Rectal smooth muscle tissue (tissue), 1 donor: ENCODE data around the gene DDX39A.
"Not testable (repeated sequence)": the region's sequence is repeated elsewhere in the genome, so short reads cannot be mapped to it uniquely, and the experiment has no call there.

Experiments
- H3K27ac ChIP-seq: one replicate; pipeline ENCODE4 v1.7.0; 2013; ENCODE audit warnings: low read depth, low read length, inconsistent platforms
- H3K27me3 ChIP-seq: one replicate; pipeline ENCODE4 v1.7.0; 2013; ENCODE audit warnings: low read length; ENCODE audit not compliant: control insufficient read depth, insufficient read depth
- H3K36me3 ChIP-seq: one replicate; pipeline ENCODE4 v1.7.0; 2013; ENCODE audit warnings: low read length; ENCODE audit not compliant: control insufficient read depth, insufficient read depth
- H3K4me1 ChIP-seq: one replicate; pipeline ENCODE4 v1.7.0; 2013; ENCODE audit warnings: low read length; ENCODE audit not compliant: control insufficient read depth, insufficient read depth
- H3K4me3 ChIP-seq: one replicate; pipeline ENCODE4 v1.7.0; 2013; ENCODE audit warnings: low read length
- H3K9ac ChIP-seq: one replicate; pipeline ENCODE4 v1.7.0; 2013; ENCODE audit warnings: low read length

DDX39A gene

GRCh38 chr19:14370169-14370939 lies 48.8 kb downstream of the DDX39A start:
- Histone ChIP-seq H3K27ac (peak overlapping the region; percentile 63), H3K4me3 (no peak overlapping the region), H3K4me1 (peaks cover 3% of the 10 kb centered on the region), H3K36me3 (no peaks in the 10 kb centered on the region), H3K9ac (no peak overlapping the region), H3K27me3 (no peaks in the 10 kb centered on the region)

GRCh38 chr19:14369399-14370168 lies 49.6 kb downstream of the DDX39A start:
- Histone ChIP-seq H3K9ac (no peak overlapping the region), H3K4me3 (no peak overlapping the region), H3K27me3 (no peaks in the 10 kb centered on the region), H3K27ac (peak overlapping the region; percentile 62), H3K36me3 (no peaks in the 10 kb centered on the region), H3K4me1 (no peaks in the 10 kb centered on the region)

GRCh38 chr19:14368011-14368513 lies 51.1 kb downstream of the DDX39A start:
- no peaks in the 10 kb centered on the region for H3K4me1 ChIP-seq
- no peak overlapping the region for H3K4me3 ChIP-seq
- no peak overlapping the region for H3K27ac ChIP-seq
- H3K36me3 ChIP-seq, result no peaks in the 10 kb centered on the region
- H3K9ac ChIP-seq, result no peak overlapping the region
- no peaks in the 10 kb centered on the region for H3K27me3 ChIP-seq

GRCh38 chr19:14367016-14367415 lies 52.1 kb downstream of the DDX39A start:
- H3K27me3 ChIP-seq, result no peaks in the 10 kb centered on the region
- H3K4me3 ChIP-seq, result no peak overlapping the region
- no peak overlapping the region for H3K27ac ChIP-seq
- H3K4me1 ChIP-seq, result no peaks in the 10 kb centered on the region
- H3K9ac ChIP-seq, result no peak overlapping the region
- H3K36me3 ChIP-seq, result no peaks in the 10 kb centered on the region

- Histone ChIP-seq H3K4me1 (no peaks in the 10 kb centered on the region), H3K9ac (no peak overlapping the region), H3K27ac (no peak overlapping the region), H3K36me3 (no peaks in the 10 kb centered on the region), H3K27me3 (no peaks in the 10 kb centered on the region), H3K4me3 (no peak overlapping the region)
Measured at GRCh38 chr19:14366529-14366928, 52.6 kb downstream of the DDX39A start.

GRCh38 chr19:14364098-14364443 lies 55.1 kb downstream of the DDX39A start:
- H3K36me3 ChIP-seq, H3K27me3 ChIP-seq: not testable (repeated sequence)
- H3K4me3 ChIP-seq, result peak overlapping the region; percentile 60

GRCh38 chr19:14363183-14364097 lies 55.7 kb downstream of the DDX39A start:
- no peak overlapping the region for H3K9ac ChIP-seq
- H3K36me3 ChIP-seq, result no peaks in the 10 kb centered on the region
- no peaks in the 10 kb centered on the region for H3K4me1 ChIP-seq
- H3K4me3 ChIP-seq, result peak overlapping the region; percentile 60
- H3K27me3 ChIP-seq, result no peaks in the 10 kb centered on the region
- peak overlapping the region; percentile 73 for H3K27ac ChIP-seq

More at GRCh38 chr19:14364098-14364443, 55.1 kb downstream of the DDX39A start:
- not testable (repeated sequence) for H3K9ac ChIP-seq, H3K4me1 ChIP-seq
- H3K27ac ChIP-seq, result peak overlapping the region; percentile 73

GRCh38 chr19:14361824-14362223 lies 57.3 kb downstream of the DDX39A start:
- no peak overlapping the region for H3K4me3 ChIP-seq
- H3K9ac ChIP-seq, result no peak overlapping the region
- H3K36me3 ChIP-seq, result no peaks in the 10 kb centered on the region
- H3K4me1 ChIP-seq, result no peaks in the 10 kb centered on the region
- no peaks in the 10 kb centered on the region for H3K27me3 ChIP-seq
- no peak overlapping the region for H3K27ac ChIP-seq
